Measurements from ENCODE around the gene CLDN16.

- no peak for TF ChIP-seq POLR2A (IDR thresholded peaks at IDR 0.05)
- TF ChIP-seq, protein P1, sequence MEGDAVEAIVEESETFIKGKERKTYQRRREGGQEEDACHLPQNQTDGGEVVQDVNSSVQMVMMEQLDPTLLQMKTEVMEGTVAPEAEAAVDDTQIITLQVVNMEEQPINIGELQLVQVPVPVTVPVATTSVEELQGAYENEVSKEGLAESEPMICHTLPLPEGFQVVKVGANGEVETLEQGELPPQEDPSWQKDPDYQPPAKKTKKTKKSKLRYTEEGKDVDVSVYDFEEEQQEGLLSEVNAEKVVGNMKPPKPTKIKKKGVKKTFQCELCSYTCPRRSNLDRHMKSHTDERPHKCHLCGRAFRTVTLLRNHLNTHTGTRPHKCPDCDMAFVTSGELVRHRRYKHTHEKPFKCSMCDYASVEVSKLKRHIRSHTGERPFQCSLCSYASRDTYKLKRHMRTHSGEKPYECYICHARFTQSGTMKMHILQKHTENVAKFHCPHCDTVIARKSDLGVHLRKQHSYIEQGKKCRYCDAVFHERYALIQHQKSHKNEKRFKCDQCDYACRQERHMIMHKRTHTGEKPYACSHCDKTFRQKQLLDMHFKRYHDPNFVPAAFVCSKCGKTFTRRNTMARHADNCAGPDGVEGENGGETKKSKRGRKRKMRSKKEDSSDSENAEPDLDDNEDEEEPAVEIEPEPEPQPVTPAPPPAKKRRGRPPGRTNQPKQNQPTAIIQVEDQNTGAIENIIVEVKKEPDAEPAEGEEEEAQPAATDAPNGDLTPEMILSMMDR (IDR thresholded peaks at IDR 0.05): no peak
Measured at GRCh38 chr3:190360228-190360627, 27.7 kb upstream of the CLDN16 start.

All from testis (tissue), 2 donors.